NCI-H460 (cell line): ENCODE data around the gene ZNF611. TPM values are rescaled to one million over a fixed set of nuclear protein-coding genes. Genes with fewer than 3 reads are reported as not detected.
"Not testable (repeated sequence)": the region's sequence is repeated elsewhere in the genome, so short reads cannot be mapped to it uniquely, and the experiment has no call there.

Experiments
- DNase-seq: peaks from one replicate; pipeline ENCODE4 v3.0.0-alpha.2; 2016; ENCODE audit warnings: low read depth; ENCODE audit errors: extremely low read depth
- polyA plus RNA-seq: library from polyadenylated mRNA; depleted of rRNA; stranded (reverse); fragments of >200 nt; gene quantifications from 2 replicates; pipeline ENCODE4 v1.2.3, GENCODE V29; 2014; cell fraction: nucleus; rRNA removed
- total RNA-seq: library from RNA; depleted of rRNA; stranded (reverse); fragments of >200 nt; shearing (Covaris generic); gene quantifications from 2 replicates; pipeline ENCODE4 v1.2.3, GENCODE V29; 2014; rRNA removed

The ZNF611 gene
- total RNA-seq = 8.2 and 10.5 TPM in 2 replicates
- 4.4 and 6.6 TPM in 2 replicates for polyA plus RNA-seq

DNA sequence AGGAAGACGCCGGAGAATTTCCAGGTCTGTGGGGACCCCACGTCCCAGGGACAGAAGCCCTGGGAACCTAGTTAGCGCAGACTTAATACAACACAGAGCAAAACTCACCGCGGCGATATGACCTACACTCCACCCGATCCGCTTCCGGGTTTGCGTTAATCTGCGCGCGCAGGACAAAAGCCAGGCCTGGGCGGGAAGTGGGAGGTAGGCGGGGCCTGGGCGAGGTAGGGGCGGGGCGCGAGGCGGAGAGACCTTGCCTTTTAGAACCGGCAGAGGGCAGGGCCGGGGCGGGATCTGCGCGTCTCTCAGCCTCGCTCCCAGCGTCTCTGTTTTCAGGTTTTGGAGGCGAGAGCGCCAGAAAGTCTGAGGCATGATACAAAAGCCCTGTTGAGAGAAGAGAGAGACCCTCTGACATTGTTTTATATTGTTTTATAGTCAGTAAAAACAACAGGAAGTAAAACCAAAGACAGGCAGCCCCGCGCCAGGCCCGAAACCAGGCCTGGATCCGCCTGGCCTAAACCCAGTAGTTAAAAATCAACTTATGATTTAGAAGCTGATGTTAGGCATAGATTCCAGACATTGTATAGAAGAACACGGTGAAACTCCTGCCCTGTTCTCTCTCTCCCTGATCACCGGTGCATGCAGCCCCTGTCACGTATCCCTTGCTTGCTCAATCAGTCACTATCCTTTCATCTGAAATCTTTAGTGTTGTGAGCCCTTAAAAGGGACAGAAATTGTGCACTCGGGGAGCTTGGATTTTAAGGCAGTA, at the start of gene ZNF611:
TSS of gene ZNF611 (minus strand) at position 152 of the 769 bp plus-strand sequence. CDS start 19,150 bp downstream, outside the sequence.
- peak; percentile 89 for DNase-seq

DNA sequence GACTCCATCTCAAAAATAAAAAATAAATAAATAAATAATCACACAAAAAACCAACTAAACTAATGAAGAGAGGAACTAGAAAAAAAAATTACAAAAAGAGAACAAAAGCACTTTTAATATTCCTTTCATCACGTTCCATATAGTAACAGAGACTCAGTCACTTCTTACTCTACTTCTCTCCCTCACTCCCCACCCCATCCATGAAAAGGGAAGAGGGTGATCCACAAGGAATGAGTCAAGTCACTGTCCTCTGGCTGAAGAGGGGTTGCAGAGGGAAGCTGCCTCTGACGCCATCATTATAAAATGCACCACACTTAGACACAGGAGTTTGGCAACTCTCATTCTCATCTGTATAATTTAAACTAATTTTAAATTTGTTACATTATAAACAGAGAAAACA, 48.0 kb upstream of the ZNF611 start:
- not testable (repeated sequence) for DNase-seq

DNA sequence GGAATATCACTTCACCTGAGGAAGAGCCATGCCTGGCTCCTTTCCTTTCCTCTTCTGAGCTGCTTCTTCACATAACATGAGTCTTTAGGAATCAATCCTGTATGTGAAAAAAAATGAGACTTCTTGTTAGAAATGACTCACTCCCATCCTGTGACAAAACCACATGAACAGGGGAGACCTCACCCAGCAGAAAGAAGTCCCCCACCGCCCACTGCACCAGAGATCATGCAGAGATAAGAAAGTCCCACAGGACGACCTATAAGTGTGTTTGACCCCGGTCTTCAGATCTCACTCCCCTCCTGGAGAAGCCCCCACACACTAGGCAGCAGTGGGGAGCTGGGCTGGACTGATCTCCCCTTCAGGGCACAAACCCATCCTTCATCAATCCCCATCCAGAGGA, 44.0 kb upstream of the ZNF611 start:
- DNase-seq = no peak

DNA sequence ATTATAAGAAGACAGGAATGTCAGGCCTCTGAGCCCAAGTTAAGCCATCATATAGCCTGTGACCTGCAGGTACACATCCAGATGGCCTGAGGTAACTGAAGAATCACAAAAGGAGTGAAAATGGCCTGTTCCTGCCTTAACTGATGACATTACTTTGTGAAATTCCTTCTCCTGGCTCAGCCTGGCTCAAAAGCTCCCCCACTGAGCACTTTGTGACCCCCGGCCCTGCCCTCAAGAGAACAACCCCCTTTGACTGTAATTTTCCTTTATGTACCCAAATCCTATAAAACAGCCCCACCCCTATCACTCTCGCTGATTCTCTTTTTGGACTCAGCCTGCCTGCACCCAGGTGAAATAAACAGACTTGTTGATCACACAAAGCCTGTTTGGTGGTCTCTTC, 21.6 kb upstream of the ZNF611 start:
- not testable (repeated sequence) for DNase-seq

DNA sequence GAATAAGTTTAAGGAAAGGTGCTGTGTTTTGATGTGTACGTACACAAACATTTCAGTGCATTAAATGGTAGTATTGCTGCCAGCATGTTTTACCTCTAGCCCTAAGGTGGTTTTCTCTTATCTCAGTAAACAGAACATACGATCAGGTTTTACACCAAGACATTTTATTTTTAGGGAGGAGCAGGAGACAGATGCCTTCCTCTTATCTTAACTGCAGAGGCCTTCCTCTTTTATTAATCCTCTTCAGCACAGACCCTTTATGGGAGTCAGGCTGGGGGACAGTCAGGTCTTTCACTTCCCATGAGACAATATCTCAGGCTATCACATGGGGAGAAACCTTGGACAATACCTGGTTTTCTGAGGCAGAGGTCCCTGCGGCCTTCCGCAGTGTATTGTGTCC, 14.9 kb upstream of the ZNF611 start:
- no peak for DNase-seq

DNA sequence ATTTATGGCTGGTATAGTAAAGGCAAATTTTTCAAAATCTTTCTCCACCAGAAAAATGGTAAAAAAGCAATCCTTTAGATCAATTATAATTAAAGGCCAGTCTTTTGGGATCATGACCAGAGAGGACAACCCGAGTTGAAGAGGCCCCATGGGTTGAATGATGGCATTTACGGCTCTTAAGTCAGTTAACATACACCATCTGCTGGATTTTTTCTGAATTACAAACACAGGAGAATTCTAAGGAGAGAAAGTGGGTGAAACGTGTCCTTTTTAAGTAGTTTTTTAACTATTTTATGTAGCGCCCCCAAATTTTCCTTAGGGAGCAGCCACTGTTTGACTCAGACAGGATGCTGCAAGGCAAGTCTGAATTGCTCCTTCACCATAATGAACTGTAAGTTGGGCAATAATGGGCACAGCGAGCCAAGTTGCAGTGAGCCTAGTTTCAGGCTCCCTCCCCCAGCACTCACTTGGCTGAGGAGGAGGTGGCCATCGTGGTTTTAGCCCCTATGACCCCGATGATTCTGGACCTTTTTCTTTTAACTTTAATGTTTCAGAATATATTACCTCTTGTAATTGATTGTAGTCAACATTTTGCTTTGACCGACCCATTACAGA, 13.6 kb upstream of the ZNF611 start:
- peak; percentile 12 for DNase-seq

DNA sequence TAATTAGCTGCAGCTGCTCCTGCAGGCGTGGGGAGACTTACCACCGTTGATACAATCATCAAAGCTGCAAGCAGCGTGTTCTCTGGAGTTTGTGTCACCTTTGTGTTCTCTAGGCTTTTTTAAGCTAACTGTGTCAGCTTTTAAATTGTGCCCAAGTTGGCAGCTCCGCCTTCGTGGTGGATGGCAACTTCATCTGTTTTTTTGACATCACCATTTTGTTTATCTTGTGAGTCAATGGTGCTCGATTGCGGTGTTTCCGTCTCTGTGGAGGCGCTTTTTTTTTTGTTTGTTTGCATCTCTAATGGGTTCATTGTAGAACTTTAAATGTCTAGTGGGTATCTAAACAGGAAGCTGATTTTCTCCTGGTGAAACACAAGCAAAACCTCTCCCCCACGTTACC, 11.1 kb upstream of the ZNF611 start:
- DNase-seq = not testable (repeated sequence)

DNA sequence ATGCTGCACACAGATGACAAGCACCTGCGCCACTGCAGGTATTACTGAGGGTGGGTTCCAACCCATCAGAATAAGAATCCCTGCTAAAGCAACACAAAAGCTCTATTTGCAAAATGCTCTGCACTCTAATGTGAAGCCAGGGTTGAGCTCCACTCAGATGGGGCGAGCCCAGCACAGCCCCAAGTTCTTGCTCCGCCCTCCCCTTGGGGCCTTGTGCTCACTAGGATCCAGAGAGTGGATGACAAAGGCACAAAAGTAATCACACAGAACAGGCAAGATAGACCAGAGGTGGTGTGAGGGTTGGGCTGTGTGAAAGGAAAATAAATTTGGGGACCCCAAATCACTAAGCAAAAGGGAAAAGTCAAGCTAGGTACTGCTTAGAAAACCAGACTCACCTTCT, 8.2 kb upstream of the ZNF611 start:
- DNase-seq = no peak

DNA sequence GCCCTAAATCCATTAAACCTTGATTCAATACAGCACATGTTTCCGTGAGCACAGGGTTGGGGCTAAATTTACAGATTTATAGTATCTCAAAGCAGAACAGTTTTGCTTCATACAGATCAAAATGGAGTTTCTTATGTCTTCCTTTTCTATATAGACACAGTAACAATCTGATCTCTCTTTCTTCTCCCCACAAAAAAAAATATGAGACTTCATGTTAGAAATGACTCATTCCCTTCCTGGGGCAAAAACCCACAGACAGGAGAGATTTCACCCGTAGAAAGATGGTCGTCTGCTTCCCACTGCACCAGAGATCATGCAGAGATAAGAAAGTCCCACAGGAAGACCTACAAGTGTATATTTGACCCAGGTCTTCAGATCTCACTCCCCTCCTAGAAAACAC, 7.7 kb upstream of the ZNF611 start:
- no peak for DNase-seq

DNA sequence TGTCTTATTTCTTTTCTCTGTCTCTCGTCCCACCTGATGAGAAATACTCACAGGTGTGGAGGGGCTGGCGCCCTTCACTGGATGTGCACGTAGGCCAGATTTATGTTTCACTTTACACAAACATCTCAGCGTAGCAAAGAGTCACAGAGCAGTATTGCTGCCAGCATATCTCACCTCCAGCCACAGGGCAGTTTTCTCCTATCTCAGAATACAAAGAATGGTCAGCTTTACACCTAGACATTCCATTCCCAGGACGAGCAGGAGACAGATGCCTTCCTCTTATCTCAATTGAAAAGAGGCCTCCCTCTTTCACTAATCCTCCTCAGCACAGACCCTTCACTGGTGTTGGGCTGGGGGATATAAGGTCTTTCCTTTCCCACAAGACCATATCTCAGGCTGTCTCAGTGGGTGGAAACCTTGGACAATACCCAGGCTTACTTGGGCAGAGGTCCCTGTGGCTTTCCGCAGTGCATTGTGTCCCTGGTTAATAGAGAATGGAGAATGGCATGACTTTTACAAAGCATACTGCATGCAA, 7.2 kb upstream of the ZNF611 start:
- DNase-seq = no peak

DNA sequence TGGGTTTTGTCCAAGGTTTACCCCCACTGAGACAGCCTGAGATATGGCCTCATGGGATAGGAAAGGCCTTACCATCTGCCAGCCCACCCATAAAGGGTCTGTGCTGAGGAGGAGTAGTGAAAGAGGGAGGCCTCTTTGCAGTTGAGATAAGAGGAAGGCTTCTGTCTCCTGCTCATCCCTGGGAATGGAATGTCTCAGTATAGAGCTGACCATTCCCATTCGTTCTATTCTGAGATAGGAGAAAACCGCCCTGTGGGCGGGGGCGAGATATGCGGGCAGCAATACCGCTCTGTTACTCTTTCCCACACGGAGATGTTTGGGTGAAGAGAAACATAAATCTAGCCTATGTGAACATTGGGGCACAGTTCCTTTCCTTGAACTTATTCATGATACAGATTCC, 6.5 kb upstream of the ZNF611 start:
- not testable (repeated sequence) for DNase-seq

DNA sequence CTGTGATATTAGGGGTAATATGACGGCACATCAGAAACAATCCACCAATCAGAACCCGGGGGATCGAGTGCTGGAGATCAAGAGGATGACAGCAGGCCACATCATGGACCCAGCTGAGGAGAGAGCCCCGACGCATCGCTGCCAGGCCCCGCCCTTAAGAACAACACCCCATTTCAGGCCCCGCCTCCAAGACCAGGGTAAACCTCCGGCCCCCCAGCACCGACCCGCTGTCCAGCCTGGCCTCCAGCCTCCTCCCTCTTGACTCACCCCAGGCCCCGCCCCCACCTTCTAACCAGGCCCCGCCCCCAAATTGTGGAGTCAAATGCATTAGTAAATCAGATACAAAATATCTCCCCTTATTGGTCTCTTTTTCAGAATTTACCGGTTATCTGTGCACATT, 4.7 kb upstream of the ZNF611 start:
- no peak for DNase-seq

DNA sequence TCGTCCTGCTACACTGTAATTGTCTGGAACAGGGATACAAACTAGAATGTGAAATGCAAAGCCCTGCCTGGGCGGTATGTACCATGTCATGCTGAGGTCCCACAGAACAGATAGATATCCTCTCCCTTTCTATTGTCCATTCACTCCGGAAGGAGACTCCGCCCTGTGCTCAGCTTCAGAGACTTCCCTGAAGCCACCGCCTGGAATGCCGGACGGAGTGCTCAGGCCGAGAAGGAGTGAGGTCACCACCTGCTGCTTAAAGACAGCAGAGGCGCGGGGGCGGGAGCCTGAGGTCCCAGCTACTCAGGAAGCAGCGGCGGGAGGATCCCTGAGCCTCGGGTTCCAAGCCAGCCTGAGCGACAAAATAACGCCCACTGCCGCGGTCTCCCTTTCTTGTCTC, 890 bp upstream of the ZNF611 start:
- DNase-seq = no peak

DNA sequence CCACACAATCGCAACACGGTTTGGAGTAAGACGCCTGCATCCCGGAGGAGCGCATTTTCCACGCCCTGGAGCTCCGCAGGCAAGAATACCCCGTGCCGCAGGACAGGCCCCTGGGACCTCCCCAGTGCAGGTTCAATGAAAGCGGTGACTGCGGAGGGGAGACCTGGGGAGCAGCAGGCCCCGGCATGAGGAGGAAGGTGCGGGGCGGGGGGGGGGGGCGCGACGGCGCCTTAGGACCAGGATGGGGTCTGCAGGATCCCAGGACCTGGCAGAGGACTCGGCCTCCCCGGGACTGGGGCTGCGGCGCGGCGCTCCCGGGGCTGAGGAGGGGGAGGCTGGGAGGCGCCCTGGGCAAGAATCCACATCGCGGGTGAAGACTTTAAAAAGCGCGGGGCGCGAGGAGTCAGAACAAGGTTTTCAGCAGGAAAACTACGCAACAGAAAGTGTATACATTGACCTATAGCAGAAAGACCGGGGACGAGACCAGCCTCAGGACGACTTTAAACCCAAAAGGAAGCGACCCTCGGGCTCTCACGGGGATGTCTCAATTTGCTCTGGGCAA, 432 bp downstream of the ZNF611 start:
- DNase-seq = no peak

DNA sequence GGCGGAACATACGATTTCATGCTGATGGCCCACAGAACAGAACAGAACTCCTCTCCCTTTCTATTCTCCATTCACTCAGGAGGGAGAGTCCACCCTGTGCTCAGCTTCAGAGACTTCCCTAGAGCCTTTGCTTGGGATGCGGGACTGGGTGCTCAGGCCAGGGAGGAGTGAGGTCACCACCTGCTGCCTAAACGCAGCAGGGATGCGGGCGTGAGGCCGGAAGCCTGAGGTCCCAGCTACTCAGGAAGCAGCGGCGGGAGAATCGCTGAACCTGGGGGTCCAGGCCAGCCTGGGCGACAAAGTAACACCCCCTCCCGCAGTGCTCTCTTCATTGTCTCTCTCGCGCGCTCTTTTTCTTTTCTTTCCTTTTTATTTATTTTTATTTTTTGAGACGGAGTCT, 8.8 kb downstream of the ZNF611 start:
- DNase-seq = not testable (repeated sequence)

DNA sequence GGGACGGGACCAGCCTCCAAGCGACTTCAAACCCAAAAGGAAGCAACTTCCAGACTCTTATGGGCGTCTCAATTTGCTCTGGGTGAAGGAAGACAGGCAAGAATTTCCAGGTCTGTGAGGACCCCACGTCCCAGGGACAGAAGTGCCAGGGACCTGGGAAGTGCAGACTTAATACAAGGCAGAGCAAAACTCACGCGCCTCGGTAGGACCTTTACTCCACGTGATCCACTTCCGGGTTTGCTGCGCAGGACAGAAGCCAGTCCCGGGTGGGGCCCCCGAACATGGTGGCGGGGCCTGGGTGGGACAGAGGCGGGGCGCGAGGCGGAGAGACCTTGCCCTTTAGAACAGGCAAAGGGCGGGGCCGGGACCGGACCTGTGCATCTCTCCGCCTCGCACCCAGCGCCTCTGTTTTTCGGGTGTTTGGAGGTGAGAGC, 9.3 kb downstream of the ZNF611 start:
- DNase-seq = no peak

DNA sequence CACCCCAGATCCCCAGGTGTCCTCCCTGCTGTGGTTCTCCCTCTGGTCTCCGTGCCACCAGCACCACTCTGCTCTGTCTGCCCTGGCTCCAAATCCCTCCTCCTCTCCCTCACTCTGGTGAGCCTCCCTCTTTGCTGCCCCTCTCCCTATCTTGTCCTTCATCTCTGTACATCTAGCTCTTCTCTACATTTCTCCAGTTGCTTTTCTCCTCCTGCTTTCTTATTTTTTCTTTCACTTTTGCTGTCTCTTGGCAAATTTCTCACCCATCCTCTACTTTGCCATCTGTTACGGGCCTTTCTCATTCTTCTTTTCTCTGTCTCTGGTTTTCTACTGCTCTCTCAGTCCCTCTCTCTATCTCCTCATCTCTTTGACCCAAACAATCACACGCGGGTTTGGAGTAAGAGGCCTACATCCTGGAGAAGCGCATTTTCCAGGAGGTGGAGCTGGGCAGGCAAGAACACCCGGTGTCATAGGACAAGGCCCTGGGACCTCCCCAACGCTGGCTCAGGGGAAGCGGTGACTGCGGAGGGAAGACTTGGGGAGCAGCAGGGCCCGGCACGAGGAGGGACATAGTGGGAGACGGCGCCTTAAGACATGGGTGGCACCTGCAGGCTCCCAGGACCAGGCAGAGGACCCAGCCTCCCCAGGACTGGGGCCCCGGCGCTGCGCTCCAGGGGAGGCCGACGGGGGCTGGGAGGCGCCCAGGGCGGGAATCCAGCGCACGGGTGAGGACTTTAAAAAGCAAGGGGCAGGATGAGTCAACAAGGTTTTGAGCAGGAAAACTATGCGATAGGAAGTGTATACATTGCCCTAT, 9.9 kb downstream of the ZNF611 start:
- DNase-seq = no peak

DNA sequence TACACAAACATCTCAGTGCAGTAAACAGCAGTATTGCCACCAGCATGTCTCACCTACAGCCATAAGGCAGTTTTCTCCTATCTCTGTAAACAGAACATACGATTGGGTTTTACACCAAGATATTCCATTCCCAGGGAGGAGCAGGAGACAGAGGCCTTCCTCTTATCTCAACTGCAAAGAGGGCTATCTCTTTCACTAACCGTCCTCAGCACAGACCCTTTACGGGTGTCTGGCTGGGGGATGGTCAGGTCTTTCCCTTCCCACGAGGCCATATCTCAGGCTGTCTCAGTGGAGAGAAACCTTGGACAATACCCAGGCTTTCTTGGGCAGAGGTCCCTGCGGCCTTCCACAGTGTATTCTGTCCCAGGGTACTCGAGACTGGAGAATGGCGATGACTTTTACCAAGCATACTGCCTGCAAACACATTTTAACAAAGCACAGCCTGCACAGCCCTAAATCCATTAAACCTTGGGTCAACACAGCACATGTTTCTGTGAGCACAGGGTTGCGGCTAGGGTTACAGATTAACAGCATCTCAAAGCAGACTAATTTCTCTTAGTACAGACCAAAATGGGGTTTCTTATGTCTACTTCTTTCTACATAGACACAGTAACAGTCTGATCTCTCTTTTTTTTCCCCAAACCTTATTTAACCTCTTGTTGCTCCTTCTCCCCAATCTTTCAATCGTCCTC, 10.8 kb downstream of the ZNF611 start:
- DNase-seq = not testable (repeated sequence)

DNA sequence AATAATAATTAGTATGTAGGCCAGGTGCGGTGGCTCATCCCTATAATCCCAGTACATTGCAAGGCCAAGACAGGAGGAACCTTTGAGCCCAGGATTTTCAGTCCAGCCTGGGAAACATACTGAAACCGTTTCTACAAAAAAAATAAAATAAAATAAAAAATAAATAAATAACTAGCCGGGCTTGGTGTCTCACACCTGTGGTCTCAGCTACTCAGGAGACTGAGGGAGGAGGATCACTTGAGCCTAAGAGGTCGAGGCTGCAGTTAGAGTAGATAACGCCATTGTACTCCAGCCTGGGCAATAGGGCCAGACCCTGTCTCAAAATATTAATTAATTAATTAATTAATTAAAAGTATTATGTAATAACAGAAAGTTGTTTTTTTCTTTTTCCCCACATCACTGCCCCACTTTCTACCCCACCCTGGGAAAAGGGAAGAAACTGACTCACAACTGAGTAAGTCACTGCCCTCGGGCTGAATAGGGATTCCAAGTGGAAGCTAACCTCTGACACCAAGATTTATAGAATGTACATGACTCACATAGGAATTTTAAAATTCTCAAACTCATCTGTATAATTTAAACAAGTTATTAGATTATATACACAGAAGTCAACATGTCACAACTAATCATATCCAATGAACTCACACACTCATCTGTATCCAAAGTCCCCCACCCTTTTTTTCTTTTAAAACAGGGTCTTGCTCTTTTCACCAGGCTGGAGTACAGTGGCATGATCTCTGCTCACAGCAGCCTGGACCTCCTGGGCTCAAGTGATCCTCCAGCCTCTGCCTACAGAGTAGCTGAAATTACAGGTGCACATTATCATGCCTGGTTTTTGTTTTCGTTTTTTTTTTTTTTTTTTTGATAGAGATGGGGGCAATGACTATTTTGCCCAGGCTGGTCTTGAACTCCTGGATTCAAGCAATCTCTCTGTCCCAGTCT, 12.5 kb downstream of the ZNF611 start:
- peak; percentile 7 for DNase-seq
